Right lobe of liver (tissue), 6 donors: ENCODE measurements around the gene TANK. TPM values are rescaled to one million over a fixed set of nuclear protein-coding genes. Genes with fewer than 3 reads are reported as not detected.
"Not testable (repeated sequence)": the region's sequence is repeated elsewhere in the genome, so short reads cannot be mapped to it uniquely, and the experiment has no call there.

Source experiments
- ATAC-seq, 4 donors: fragments of 200-7000 bp; cut with Tn5 transposase; one replicate each; pipeline ENCODE4 v1.9.1; 2020; ENCODE audit warnings: mild to moderate bottlenecking in 4 of 4, moderate library complexity in 4 of 4
- DNase-seq, 3 donors: peaks; one replicate each; pipeline ENCODE4 v3.0.0-alpha.2; 2020
- H3K27ac ChIP-seq, 3 donors: fragments of 200-600 bp; one replicate each; pipeline ENCODE4 v1.8.0; 2022
- H3K27me3 ChIP-seq, 2 donors: fragments of 200-600 bp; one replicate each; pipeline ENCODE4 v1.8.0; 2022
- H3K36me3 ChIP-seq, 4 donors: fragments of 200-600 bp; sonication (generic) in 1 of 4; one replicate each; pipeline versions ENCODE4 v1.5.1 to v1.8.0; 2017 to 2022; ENCODE audit warnings: control low read depth in 1 of 4
- H3K4me1 ChIP-seq, 4 donors: fragments of 200-600 bp; sonication (generic) in 1 of 4; one replicate each; pipeline versions ENCODE4 v1.5.1 to v1.8.0; 2017 to 2022; ENCODE audit warnings: control low read depth in 1 of 4
- H3K4me3 ChIP-seq, 3 donors: fragments of 200-600 bp; one replicate each; pipeline ENCODE4 v1.8.0; 2022
- H3K9me3 ChIP-seq, 4 donors: fragments of 200-600 bp; sonication (generic) in 1 of 4; one replicate each; pipeline versions ENCODE4 v1.5.1 to v1.8.0; 2017 to 2022; ENCODE audit warnings: control low read depth in 1 of 4
- POLR2A ChIP-seq: fragments of 450-650 bp; IDR thresholded peaks from one replicate; pipeline ENCODE4 v1.6.1; 2017; ENCODE audit warnings: antibody characterized with exemption, mild to moderate bottlenecking
- WGBS: methylation state at CpG from one replicate; pipeline ENCODE4 v1.1.6; 2018; ENCODE audit warnings: low coverage, low lambda C conversion rate; ENCODE audit not compliant: insufficient coverage; ENCODE audit errors: missing lambda C conversion rate; 5-methylcytosine and 5-hydroxymethylcytosine counted together
- intact Hi-C, 2 donors: fragments of 100-400 bp; cut with DNase I; formaldehyde crosslinking; loops; one replicate each; pipeline versions ENCODE4 v1.11.2 to v1.14.1; 2022
- total RNA-seq, 6 experiments: library from RNA; depleted of rRNA in 2 of 6; stranded (reverse); fragments of >200 nt in 2 of 6; fragmentation: NEBNext Ultra II Directional in 3 of 6; extraction: Animal tissue kit (Norgen Biotek cat#: 25700) in 3 of 6; gene quantifications; one replicate each; pipeline versions ENCODE4 v1.1.0 to v1.2.4, GENCODE V29; 2016 to 2023
- TF ChIP-seq, protein P1 (sequence below), 4 donors: fragments of 200-600 bp in 3 of 4; fragments of 450-650 bp in 1 of 4; IDR thresholded peaks; one replicate each; pipeline versions ENCODE4 v1.5.1 to v1.8.0; 2016 to 2022; ENCODE audit warnings: antibody characterized with exemption in 4 of 4, mild to moderate bottlenecking in 2 of 4
- donor health status: DM: no; HTN: yes; CAD: no.
- donor health status: DM: no; HTN: no; CAD: no.
- donor health status: DM: no; HTN: no; CAD: no.
- donor health status: DM: no; HTN: yes; CAD: no.
- donor health status: DM: no; HTN: yes; CAD: no.

The TANK gene
- total RNA-seq, 6 experiments from 2014 or later = 25.4 to 46.4 (median 36.0) TPM

DNA sequence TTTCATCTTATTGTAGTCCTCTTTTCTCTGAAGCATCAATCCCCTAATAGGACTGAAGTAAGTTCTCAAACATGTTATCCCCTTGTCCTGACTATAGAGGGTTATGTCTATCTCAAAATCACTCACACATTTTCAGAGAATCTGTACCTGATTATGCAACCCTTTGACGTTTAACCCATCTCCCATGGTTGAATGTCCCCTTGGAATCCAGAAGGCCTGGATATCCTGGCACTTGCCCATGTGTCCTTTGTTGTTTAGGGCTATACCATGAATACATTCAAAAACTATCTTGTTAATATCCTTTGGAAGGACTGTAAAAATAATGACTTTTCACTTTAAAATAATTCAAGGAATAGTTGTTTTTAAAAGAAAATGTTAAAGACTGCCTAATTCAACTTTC lies 81.7 kb downstream of the TANK start:
- no peak for DNase-seq
- ATAC-seq = no peak
- no peaks in the 10 kb centered on the region for H3K27me3 ChIP-seq
- no peak overlapping the region for H3K4me3 ChIP-seq
- peaks cover 0 to 18% (median 0%) of the 10 kb centered on the region in 4 donors for H3K4me1 ChIP-seq
- H3K27ac ChIP-seq = no peak overlapping the region
- H3K36me3 ChIP-seq = no peaks in the 10 kb centered on the region
- WGBS = 0% methylated on average over 1 of the region's 1 CpG
- H3K9me3 ChIP-seq = no peaks in the 10 kb centered on the region
- intact Hi-C loops = no loop called here
- TF ChIP-seq POLR2A = no peak
- TF ChIP-seq, protein P1, sequence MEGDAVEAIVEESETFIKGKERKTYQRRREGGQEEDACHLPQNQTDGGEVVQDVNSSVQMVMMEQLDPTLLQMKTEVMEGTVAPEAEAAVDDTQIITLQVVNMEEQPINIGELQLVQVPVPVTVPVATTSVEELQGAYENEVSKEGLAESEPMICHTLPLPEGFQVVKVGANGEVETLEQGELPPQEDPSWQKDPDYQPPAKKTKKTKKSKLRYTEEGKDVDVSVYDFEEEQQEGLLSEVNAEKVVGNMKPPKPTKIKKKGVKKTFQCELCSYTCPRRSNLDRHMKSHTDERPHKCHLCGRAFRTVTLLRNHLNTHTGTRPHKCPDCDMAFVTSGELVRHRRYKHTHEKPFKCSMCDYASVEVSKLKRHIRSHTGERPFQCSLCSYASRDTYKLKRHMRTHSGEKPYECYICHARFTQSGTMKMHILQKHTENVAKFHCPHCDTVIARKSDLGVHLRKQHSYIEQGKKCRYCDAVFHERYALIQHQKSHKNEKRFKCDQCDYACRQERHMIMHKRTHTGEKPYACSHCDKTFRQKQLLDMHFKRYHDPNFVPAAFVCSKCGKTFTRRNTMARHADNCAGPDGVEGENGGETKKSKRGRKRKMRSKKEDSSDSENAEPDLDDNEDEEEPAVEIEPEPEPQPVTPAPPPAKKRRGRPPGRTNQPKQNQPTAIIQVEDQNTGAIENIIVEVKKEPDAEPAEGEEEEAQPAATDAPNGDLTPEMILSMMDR (IDR thresholded peaks at IDR 0.05) = no peak

DNA sequence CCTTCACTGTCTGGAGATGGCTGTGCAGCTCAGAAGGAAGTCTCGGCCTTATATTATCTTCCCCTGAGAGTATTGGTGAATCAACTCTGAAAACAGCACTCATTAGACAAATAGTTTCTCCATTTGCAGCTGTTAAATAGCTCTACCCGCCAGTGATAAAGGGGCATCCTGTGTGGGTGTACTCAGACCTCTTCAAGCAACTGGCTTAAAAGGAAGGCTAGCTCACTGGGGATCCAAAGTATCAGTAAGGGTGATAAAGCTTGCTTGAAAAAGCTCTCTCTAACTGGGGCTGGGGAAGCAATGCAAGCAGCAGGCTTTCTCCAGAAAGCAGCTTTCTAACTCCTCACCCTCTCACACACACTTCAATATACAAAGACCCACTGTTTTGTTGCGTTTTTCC lies 83.1 kb downstream of the TANK start:
- Histone ChIP-seq H3K9me3 (no peaks in the 10 kb centered on the region), H3K27me3 (no peaks in the 10 kb centered on the region), H3K36me3 (no peaks in the 10 kb centered on the region), H3K4me1 (peaks cover 0 to 6% (median 0%) of the 10 kb centered on the region in 4 donors), H3K4me3 (no peak overlapping the region), H3K27ac (no peak overlapping the region)
- intact Hi-C loops = no loop called here
- no peak for DNase-seq
- no peak for ATAC-seq
- TF ChIP-seq POLR2A = no peak
- TF ChIP-seq, protein P1 (IDR thresholded peaks at IDR 0.05) = no peak
- 61% methylated on average over 3 of the region's 3 CpGs for whole genome bisulfite sequencing

DNA sequence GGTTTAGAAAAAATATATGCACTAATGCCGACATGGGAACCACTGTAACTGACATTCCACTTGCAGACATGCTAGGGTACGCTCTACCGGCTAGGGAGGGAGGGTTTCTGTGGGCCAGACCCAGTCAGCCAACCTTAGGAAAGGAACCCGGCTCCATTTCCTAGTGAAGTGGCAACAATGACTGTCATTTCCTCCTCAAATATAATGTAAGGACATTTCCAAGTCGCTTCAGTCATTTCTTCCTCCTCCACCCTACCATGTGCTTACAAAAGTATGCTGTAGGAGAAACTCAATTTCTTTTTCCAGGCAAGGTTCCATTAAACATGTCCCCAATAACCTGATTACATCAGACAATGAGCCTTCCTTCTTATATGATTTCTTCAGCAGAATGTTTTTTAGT lies 83.7 kb downstream of the TANK start:
- H3K4me1 ChIP-seq = peaks cover 0 to 3% (median 0%) of the 10 kb centered on the region in 4 donors
- H3K9me3 ChIP-seq = no peaks in the 10 kb centered on the region
- no peaks in the 10 kb centered on the region for H3K36me3 ChIP-seq
- TF ChIP-seq, protein P1 (IDR thresholded peaks at IDR 0.05) = no peak
- no peak for TF ChIP-seq POLR2A
- 84% methylated on average over 5 of the region's 5 CpGs for WGBS
- ATAC-seq (no peak), DNase-seq (no peak)
- no peaks in the 10 kb centered on the region for H3K27me3 ChIP-seq
- peak overlapping the region in 1 of 3 donors; percentile 5 for H3K27ac ChIP-seq
- peak overlapping the region in 2 of 3 donors; percentile 48 to 61 for H3K4me3 ChIP-seq
- intact Hi-C loops = no loop called here

DNA sequence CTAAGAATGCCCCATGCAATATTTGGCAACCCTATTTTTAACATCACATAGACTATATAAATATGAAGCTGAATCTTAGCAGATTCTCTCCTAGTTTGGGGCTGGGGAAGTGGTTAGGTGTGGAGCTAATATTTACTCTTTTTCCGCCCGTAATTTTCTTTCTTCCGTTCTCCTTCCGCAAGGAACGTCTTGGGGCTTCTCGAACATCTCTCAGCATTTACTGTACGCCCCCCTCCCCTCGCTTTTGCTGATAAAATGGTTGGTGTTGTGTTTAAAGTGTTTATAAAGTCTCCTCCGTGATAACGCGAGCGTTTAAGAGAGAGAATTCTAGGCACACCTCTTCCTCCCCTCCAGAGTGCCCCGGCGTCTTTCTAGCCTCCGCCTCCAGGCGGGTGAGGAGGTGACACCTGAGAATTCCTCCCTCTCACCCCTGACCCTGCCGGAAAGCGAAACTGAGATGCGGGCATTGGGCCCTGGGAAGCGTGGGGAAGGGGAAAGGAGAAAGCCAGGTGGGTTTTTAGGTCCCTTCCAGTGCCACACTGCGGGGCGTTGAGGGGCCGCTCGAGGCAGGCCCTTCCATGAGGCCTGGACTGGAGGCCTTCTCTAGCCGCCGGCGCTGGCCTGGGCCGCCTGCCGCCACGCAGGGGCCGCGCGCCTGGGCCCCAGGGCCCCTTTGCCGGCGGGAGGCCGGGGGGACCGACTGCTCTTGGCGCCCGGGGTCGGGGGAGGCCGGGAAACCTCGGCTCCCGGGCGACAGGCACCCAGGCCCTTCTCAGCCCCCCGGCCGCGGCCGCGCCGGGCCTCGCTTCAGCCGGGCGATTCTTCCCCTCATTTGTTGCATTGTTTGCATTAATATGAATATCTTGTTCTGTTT lies 84.4 kb downstream of the TANK start:
- DNase-seq = peak; percentile 36 to 73 (median 65)
- H3K9me3 ChIP-seq, H3K36me3 ChIP-seq, H3K27me3 ChIP-seq, intact Hi-C loops, H3K4me1 ChIP-seq: not testable (repeated sequence)
- peak overlapping the region; percentile 27 to 61 (median 48) for H3K4me3 ChIP-seq
- WGBS = 3% methylated on average over 18 of the region's 53 CpGs
- peak; percentile 94 to 98 (median 94) for ATAC-seq
- H3K27ac ChIP-seq = peak overlapping the region; percentile 44 to 66 (median 51)
- peak; percentile 59 for TF ChIP-seq POLR2A
- TF ChIP-seq, protein P1 (IDR thresholded peaks at IDR 0.05) = peak in 1 of 4 donors; percentile 23
